Measurements from ENCODE around the gene KCNK6.
"Not testable (repeated sequence)": the region's sequence is repeated elsewhere in the genome, so short reads cannot be mapped to it uniquely, and the experiment has no call there.

The KCNK6 gene

GRCh38 chr19:38333245-38333644, 13.6 kb downstream of the KCNK6 start:
- H3K9me3 Mint-ChIP-seq: no peaks in the 10 kb centered on the region
- H3K36me3 Mint-ChIP-seq: peaks cover 3% of the 10 kb centered on the region
- H3K27me3 Mint-ChIP-seq: no peaks in the 10 kb centered on the region
- H3K4me1 Mint-ChIP-seq: peaks cover 9% of the 10 kb centered on the region
- no peak overlapping the region for H3K27ac Mint-ChIP-seq
- H3K4me3 Mint-ChIP-seq: no peak overlapping the region

GRCh38 chr19:38335949-38336637, 16.4 kb downstream of the KCNK6 start:
- Mint-ChIP-seq H3K27ac (peak overlapping the region; percentile 95), H3K4me1 (peaks cover 13% of the 10 kb centered on the region), H3K36me3 (no peaks in the 10 kb centered on the region), H3K9me3 (no peaks in the 10 kb centered on the region), H3K4me3 (peak overlapping the region; percentile 94), H3K27me3 (no peaks in the 10 kb centered on the region)

GRCh38 chr19:38336638-38337359, 17.2 kb downstream of the KCNK6 start:
- H3K36me3 Mint-ChIP-seq: no peaks in the 10 kb centered on the region
- H3K27ac Mint-ChIP-seq: peak overlapping the region; percentile 95
- no peaks in the 10 kb centered on the region for H3K27me3 Mint-ChIP-seq
- H3K9me3 Mint-ChIP-seq: no peaks in the 10 kb centered on the region
- H3K4me3 Mint-ChIP-seq: peak overlapping the region; percentile 94
- H3K4me1 Mint-ChIP-seq: peaks cover 13% of the 10 kb centered on the region

DNA sequence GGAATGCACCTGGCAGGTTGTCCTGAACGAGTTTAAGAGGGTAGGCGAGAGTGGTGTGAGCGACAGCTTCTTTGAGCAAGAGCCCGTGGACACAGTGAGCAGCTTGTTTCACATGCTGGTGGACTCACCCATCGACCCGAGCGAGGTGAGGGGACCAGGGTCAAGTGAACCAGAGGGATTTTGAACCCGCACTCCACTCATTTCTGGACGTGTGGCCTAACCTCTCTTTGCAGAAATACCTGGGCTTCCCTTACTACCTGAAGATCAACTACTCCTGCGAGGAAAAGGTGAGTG, 17.7 kb downstream of the KCNK6 start:
- Mint-ChIP-seq H3K27ac (peak overlapping the region; percentile 95), H3K9me3 (no peaks in the 10 kb centered on the region), H3K4me1 (peaks cover 13% of the 10 kb centered on the region), H3K27me3 (no peaks in the 10 kb centered on the region), H3K36me3 (no peaks in the 10 kb centered on the region), H3K4me3 (peak overlapping the region; percentile 94)

DNA sequence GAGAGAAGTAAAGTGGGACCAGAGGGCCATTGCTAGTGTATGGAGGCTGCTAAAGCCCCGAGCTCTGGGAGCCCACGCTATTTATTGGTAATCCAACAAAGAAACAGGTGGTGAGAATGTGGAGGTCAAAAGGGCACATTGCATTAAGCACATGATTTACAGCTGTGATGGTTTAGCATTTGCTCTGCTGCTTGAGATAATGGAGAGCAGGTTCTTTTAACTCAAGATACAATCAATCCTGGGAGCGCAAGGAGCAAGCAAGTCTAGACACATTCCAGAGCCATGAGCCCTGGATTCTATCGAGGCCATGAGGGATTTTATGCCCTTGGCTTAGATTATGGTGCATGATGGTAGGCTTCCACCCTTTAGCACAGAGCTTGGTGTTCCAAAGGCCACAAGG, 19.4 kb downstream of the KCNK6 start:
- H3K36me3 Mint-ChIP-seq, H3K9me3 Mint-ChIP-seq, H3K27ac Mint-ChIP-seq, H3K4me3 Mint-ChIP-seq, H3K27me3 Mint-ChIP-seq: not testable (repeated sequence)
- peaks cover 13% of the 10 kb centered on the region for H3K4me1 Mint-ChIP-seq

GRCh38 chr19:38340927-38341326, 21.3 kb downstream of the KCNK6 start:
- Mint-ChIP-seq H3K4me3 (no peak overlapping the region), H3K36me3 (no peaks in the 10 kb centered on the region), H3K27me3 (no peaks in the 10 kb centered on the region), H3K9me3 (no peaks in the 10 kb centered on the region), H3K27ac (no peak overlapping the region), H3K4me1 (peaks cover 13% of the 10 kb centered on the region)

GRCh38 chr19:38346837-38347236, 27.2 kb downstream of the KCNK6 start:
- Mint-ChIP-seq H3K36me3 (no peaks in the 10 kb centered on the region), H3K27me3 (no peaks in the 10 kb centered on the region), H3K4me1 (no peaks in the 10 kb centered on the region), H3K4me3 (no peak overlapping the region), H3K27ac (no peak overlapping the region), H3K9me3 (no peaks in the 10 kb centered on the region)

- Mint-ChIP-seq H3K4me3 (no peak overlapping the region), H3K9me3 (no peaks in the 10 kb centered on the region), H3K27ac (no peak overlapping the region), H3K4me1 (no peaks in the 10 kb centered on the region), H3K27me3 (no peaks in the 10 kb centered on the region), H3K36me3 (no peaks in the 10 kb centered on the region)
These were observed 31.2 kb downstream of the KCNK6 start for GRCh38 chr19:38350883-38351282.

- H3K27me3 Mint-ChIP-seq: no peaks in the 10 kb centered on the region
- no peak overlapping the region for H3K4me3 Mint-ChIP-seq
- H3K4me1 Mint-ChIP-seq: no peaks in the 10 kb centered on the region
- H3K9me3 Mint-ChIP-seq: no peaks in the 10 kb centered on the region
- H3K36me3 Mint-ChIP-seq: no peaks in the 10 kb centered on the region
- no peak overlapping the region for H3K27ac Mint-ChIP-seq
These were observed 32.3 kb downstream of the KCNK6 start for GRCh38 chr19:38351865-38352395.

DNA sequence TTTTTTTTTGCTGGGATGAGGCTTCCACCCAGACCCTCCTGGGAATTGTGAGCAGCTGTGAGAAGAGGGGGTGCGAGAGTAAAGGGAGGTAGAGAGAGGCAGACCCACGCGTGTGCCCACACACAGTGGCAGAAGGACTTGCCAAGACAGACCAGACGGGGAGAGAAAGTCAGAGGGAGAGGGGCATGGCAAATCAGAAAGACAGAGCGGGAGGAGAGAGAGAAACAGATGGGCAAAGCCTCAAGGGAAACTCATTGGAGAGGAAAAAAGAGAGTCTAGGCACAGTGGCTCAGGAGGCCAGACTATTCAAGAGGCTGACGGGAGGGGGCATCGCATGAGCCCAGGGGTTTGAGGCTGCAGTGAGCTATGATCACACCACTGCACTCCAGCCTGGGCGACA, 33.0 kb downstream of the KCNK6 start:
- Mint-ChIP-seq H3K4me3 (no peak overlapping the region), H3K36me3 (no peaks in the 10 kb centered on the region), H3K9me3 (no peaks in the 10 kb centered on the region), H3K27ac (no peak overlapping the region), H3K27me3 (no peaks in the 10 kb centered on the region), H3K4me1 (no peaks in the 10 kb centered on the region)

DNA sequence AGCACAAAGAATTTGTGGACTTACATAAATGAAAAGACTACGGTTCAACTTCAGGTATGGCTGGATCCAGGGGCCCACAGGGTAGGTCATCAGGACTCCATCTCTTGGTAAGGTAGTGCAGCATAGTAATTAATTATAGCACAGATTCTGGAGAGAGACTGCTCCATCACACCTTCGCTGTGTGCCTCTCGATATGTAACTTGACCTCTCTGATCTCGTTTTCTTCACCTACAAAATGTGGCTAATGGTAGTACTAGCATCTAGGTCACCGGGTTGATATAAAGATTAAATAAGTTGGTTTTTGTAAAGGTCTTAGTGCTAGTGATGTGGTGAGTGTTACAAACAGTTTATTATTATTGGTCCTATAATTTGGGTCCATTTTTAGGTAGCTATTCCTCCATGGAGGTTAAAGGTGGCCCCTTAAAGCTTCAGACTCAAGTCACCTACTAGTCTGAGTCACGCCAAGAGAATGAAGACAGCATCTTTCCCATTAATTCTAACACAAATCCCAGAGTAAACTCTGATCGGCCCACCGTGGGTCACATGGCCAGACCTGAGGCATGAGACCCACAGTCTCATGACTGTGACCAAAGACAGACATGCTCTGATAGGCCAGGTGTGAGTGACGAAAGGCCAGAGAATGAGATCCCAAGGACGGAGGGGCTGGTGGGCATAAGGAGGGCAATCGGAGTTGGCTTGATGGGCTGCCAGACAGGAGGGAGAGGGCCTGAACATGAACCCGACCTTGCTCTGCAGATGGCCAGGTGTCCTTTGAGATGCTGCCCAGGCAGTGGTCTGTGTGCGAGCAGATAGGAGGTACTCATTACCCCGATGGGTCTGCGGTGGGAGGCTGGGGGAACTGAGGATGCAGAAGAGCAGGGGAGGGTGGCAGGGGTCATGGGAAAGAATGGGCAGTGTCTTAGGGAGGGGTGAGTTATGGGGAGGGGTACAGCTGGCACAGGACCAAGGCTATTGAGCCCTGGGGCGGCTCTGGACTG, 36.4 kb downstream of the KCNK6 start:
- Mint-ChIP-seq H3K27me3 (peaks cover 6% of the 10 kb centered on the region), H3K4me1 (peaks cover 6% of the 10 kb centered on the region), H3K4me3 (no peak overlapping the region), H3K27ac (no peak overlapping the region), H3K36me3 (no peaks in the 10 kb centered on the region), H3K9me3 (no peaks in the 10 kb centered on the region)

GRCh38 chr19:38358071-38358470, 38.4 kb downstream of the KCNK6 start:
- H3K4me3 Mint-ChIP-seq: no peak overlapping the region
- H3K36me3 Mint-ChIP-seq: no peaks in the 10 kb centered on the region
- H3K27ac Mint-ChIP-seq: no peak overlapping the region
- no peaks in the 10 kb centered on the region for H3K9me3 Mint-ChIP-seq
- H3K27me3 Mint-ChIP-seq: peaks cover 9% of the 10 kb centered on the region
- H3K4me1 Mint-ChIP-seq: peaks cover 17% of the 10 kb centered on the region

GRCh38 chr19:38359242-38360021, 39.8 kb downstream of the KCNK6 start:
- Mint-ChIP-seq H3K9me3 (no peaks in the 10 kb centered on the region), H3K4me3 (no peak overlapping the region), H3K4me1 (peaks cover 20% of the 10 kb centered on the region), H3K27me3 (peaks cover 9% of the 10 kb centered on the region), H3K27ac (no peak overlapping the region), H3K36me3 (no peaks in the 10 kb centered on the region)

DNA sequence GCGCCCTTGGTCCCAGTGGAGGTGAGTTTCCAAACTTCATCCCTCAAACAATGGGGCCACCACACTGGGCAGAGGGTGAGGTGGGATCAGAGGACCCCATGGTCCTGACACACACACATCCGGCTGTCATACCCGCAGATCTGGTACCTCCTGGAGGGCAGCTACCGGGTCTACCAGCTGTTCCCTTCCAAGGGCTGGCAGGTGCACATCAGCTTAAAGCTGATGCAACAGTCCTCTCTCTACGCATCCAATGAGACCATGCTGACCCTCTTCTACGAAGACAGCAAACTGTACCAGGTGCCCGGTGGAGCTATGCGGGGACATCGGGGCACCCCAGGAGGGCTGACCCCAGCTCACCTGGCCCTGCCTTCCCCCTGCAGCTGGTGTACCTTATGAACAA, 40.7 kb downstream of the KCNK6 start:
- Mint-ChIP-seq H3K9me3 (no peaks in the 10 kb centered on the region), H3K4me1 (peaks cover 20% of the 10 kb centered on the region), H3K27me3 (peaks cover 9% of the 10 kb centered on the region), H3K27ac (no peak overlapping the region), H3K36me3 (no peaks in the 10 kb centered on the region), H3K4me3 (peak overlapping the region; percentile 83)

Data from activated naive CD4-positive, alpha-beta T cell treated with anti-CD3 and anti-CD28 coated beads, Interleukin-2, amount 50 U/mL, for 24 hours (primary cell).